Esophagus squamous epithelium (tissue), 4 donors: ENCODE data around the gene MAP2K7.

Source experiments
- CTCF ChIP-seq, 6 experiments: fragments of 450-650 bp in 4 of 6; fragments of 200-600 bp in 2 of 6; sonication (generic) in 2 of 6; IDR thresholded peaks; one replicate each; pipeline ENCODE4 v1.5.1; 2016 to 2019; ENCODE audit warnings: antibody characterized with exemption in 6 of 6, mild to moderate bottlenecking in 4 of 6, moderate library complexity in 4 of 6
- POLR2A ChIP-seq, 4 donors: fragments of 450-650 bp; IDR thresholded peaks; one replicate each; pipeline ENCODE4 v1.6.1; 2017; ENCODE audit warnings: antibody characterized with exemption in 4 of 4, mild to moderate bottlenecking in 4 of 4, moderate library complexity in 3 of 4

GRCh38 chr19:7953576-7953975 is 49.9 kb downstream of the MAP2K7 start:
- TF ChIP-seq CTCF (IDR thresholded peaks at IDR 0.05) (no peak), POLR2A (IDR thresholded peaks at IDR 0.05) (no peak)
